K562 (cell line): Measurements from ENCODE around the gene WNT3. TPM values are rescaled to one million over a fixed set of nuclear protein-coding genes. Genes with fewer than 3 reads are reported as not detected.

Experiments used
- MTF1 ChIP-seq: fragments of 250-450 bp; sonication (Bioruptor Pico); IDR thresholded peaks from 2 replicates; pipeline ENCODE4 v1.9.0; 2021; ENCODE audit warnings: moderate library complexity, mild to moderate bottlenecking, inconsistent platforms, borderline replicate concordance
- NCOA6 ChIP-seq: fragments of 450-650 bp; IDR thresholded peaks from 2 replicates; pipeline ENCODE4 v1.6.1; 2017; ENCODE audit warnings: mild to moderate bottlenecking
- NFRKB ChIP-seq: fragments of 450-650 bp; IDR thresholded peaks from 2 replicates; pipeline ENCODE4 v1.6.1; 2016; ENCODE audit warnings: low read depth
- polyA plus RNA-seq, 8 experiments: library from polyadenylated mRNA; depleted of rRNA in 4 of 8; stranded (reverse) in 5 of 8; unstranded in 3 of 8; fragments of >200 nt; fragmentation: Nextera tagmentation in 2 of 8; fragmentation: Illumina TruSeq in 1 of 8; extraction: Ambion mirVana in 2 of 8; extraction: Trizol in 1 of 8; gene quantifications; 2 replicates each; pipeline versions ENCODE4 v1.2.1 to v1.2.3, GENCODE V29; 2011 to 2014; ENCODE audit warnings: inconsistent platforms in 1 of 8, missing spikeins in 1 of 8
- total RNA-seq, 7 experiments: library from RNA; depleted of rRNA in 6 of 7; stranded (reverse); fragments of >200 nt in 6 of 7; fragmentation: Illumina TruSeq in 2 of 7; extraction: Trizol in 2 of 7; gene quantifications; 2 replicates each; pipeline versions ENCODE4 v1.2.1 to v1.2.3, GENCODE V29; 2011 to 2021; ENCODE audit warnings: low replicate concordance in 1 of 7
- TF ChIP-seq, protein P1 (sequence below): fragments of 450-650 bp; IDR thresholded peaks from 2 replicates; pipeline ENCODE4 v1.6.1; 2016; ENCODE audit warnings: low read depth
- TF ChIP-seq, protein P2 (sequence below), 2 experiments: fragments of 450-650 bp in 1 of 2; sonication (generic) in 1 of 2; formaldehyde crosslinking in 1 of 2; IDR thresholded peaks; 2 replicates each; pipeline versions ENCODE4 v1.7.1 to v1.9.0; 2016 to 2022; ENCODE audit warnings: inconsistent platforms in 1 of 2, mild to moderate bottlenecking in 1 of 2, missing genetic modification reagents in 1 of 2
- TF ChIP-seq, protein P3 (sequence below): fragments of 450-650 bp; IDR thresholded peaks from 2 replicates; pipeline ENCODE4 v1.7.1; 2018; ENCODE audit warnings: mild to moderate bottlenecking, low read depth; ENCODE audit not compliant: partially characterized antibody

WNT3 gene
- total and polyA plus RNA-seq, 9 of the 15 experiments (the other 6 are each of a cell fraction or from before 2014, with no cell fraction given), result 1.5 to 6.1 (median 3.3) TPM

DNA sequence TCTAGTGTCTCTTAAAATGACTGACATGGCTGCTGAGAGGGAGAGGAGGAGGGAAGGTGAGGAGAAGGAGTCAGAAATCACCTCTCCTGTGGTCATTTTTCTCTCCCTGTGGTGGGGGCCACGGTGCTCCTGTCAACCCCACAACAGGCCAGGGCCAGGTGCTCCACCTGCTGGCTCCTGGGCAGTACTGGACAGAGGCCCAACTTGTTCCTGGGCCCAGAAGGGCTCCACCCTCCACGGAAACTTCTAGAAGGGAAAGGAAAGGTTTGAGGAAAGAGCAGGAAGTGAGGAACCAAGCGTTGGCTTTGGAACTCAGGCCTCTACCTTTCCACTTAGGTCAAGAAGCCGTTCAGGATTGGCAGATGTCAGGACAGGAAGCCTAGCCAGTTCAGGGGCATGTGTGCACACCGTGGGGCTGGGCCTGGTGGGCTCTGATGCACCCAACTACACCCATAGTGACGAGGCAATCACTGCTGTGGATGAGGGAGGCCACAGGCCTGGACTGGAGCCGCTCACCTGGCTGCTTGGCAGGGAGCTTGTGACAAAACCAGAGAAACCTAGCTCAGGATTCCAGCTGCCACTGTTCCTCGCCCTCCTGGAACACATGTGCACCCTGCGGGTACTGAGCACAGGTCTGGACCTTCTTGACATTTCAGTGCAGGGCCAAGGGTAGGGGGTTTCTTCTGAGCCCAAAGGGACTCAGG lies 36.1 kb downstream of the WNT3 start (continued):
- TF ChIP-seq, protein P1, sequence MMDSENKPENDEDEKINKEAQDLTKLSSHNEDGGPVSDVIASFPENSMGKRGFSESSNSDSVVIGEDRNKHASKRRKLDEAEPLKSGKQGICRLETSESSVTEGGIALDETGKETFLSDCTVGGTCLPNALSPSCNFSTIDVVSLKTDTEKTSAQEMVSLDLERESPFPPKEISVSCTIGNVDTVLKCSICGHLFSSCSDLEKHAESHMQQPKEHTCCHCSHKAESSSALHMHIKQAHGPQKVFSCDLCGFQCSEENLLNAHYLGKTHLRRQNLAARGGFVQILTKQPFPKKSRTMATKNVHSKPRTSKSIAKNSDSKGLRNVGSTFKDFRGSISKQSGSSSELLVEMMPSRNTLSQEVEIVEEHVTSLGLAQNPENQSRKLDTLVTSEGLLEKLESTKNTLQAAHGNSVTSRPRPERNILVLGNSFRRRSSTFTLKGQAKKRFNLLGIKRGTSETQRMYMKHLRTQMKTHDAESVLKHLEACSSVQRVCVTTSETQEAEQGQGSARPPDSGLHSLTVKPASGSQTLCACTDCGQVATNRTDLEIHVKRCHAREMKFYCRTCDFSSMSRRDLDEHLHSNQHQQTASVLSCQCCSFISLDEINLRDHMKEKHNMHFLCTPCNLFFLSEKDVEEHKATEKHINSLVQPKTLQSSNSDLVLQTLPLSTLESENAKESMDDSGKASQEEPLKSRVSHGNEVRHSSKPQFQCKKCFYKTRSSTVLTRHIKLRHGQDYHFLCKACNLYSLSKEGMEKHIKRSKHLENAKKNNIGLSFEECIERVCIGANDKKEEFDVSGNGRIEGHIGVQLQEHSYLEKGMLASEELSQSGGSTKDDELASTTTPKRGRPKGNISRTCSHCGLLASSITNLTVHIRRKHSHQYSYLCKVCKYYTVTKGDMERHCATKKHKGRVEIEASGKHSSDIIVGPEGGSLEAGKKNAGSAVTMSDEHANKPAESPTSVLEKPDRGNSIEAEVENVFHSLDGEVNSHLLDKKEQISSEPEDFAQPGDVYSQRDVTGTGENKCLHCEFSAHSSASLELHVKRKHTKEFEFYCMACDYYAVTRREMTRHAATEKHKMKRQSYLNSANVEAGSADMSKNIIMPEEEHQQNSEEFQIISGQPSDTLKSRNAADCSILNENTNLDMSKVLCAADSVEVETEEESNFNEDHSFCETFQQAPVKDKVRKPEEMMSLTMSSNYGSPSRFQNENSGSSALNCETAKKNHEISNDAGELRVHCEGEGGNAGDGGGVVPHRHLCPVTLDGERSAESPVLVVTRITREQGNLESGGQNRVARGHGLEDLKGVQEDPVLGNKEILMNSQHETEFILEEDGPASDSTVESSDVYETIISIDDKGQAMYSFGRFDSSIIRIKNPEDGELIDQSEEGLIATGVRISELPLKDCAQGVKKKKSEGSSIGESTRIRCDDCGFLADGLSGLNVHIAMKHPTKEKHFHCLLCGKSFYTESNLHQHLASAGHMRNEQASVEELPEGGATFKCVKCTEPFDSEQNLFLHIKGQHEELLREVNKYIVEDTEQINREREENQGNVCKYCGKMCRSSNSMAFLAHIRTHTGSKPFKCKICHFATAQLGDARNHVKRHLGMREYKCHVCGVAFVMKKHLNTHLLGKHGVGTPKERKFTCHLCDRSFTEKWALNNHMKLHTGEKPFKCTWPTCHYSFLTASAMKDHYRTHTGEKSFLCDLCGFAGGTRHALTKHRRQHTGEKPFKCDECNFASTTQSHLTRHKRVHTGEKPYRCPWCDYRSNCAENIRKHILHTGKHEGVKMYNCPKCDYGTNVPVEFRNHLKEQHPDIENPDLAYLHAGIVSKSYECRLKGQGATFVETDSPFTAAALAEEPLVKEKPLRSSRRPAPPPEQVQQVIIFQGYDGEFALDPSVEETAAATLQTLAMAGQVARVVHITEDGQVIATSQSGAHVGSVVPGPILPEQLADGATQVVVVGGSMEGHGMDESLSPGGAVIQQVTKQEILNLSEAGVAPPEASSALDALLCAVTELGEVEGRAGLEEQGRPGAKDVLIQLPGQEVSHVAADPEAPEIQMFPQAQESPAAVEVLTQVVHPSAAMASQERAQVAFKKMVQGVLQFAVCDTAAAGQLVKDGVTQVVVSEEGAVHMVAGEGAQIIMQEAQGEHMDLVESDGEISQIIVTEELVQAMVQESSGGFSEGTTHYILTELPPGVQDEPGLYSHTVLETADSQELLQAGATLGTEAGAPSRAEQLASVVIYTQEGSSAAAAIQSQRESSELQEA, result no peak
- TF ChIP-seq, protein P2, sequence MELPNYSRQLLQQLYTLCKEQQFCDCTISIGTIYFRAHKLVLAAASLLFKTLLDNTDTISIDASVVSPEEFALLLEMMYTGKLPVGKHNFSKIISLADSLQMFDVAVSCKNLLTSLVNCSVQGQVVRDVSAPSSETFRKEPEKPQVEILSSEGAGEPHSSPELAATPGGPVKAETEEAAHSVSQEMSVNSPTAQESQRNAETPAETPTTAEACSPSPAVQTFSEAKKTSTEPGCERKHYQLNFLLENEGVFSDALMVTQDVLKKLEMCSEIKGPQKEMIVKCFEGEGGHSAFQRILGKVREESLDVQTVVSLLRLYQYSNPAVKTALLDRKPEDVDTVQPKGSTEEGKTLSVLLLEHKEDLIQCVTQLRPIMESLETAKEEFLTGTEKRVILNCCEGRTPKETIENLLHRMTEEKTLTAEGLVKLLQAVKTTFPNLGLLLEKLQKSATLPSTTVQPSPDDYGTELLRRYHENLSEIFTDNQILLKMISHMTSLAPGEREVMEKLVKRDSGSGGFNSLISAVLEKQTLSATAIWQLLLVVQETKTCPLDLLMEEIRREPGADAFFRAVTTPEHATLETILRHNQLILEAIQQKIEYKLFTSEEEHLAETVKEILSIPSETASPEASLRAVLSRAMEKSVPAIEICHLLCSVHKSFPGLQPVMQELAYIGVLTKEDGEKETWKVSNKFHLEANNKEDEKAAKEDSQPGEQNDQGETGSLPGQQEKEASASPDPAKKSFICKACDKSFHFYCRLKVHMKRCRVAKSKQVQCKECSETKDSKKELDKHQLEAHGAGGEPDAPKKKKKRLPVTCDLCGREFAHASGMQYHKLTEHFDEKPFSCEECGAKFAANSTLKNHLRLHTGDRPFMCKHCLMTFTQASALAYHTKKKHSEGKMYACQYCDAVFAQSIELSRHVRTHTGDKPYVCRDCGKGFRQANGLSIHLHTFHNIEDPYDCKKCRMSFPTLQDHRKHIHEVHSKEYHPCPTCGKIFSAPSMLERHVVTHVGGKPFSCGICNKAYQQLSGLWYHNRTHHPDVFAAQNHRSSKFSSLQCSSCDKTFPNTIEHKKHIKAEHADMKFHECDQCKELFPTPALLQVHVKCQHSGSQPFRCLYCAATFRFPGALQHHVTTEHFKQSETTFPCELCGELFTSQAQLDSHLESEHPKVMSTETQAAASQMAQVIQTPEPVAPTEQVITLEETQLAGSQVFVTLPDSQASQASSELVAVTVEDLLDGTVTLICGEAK (IDR thresholded peaks at IDR 0.05), result peak; percentile 69; the same call in 1 of the 2 replicates
- TF ChIP-seq, protein P2 (CRISPR knock-in tag; IDR thresholded peaks at IDR 0.05), result no peak
- TF ChIP-seq NCOA6 (no peak), MTF1 (CRISPR knock-in tag) (no peak), NFRKB (no peak)
- TF ChIP-seq, protein P3, sequence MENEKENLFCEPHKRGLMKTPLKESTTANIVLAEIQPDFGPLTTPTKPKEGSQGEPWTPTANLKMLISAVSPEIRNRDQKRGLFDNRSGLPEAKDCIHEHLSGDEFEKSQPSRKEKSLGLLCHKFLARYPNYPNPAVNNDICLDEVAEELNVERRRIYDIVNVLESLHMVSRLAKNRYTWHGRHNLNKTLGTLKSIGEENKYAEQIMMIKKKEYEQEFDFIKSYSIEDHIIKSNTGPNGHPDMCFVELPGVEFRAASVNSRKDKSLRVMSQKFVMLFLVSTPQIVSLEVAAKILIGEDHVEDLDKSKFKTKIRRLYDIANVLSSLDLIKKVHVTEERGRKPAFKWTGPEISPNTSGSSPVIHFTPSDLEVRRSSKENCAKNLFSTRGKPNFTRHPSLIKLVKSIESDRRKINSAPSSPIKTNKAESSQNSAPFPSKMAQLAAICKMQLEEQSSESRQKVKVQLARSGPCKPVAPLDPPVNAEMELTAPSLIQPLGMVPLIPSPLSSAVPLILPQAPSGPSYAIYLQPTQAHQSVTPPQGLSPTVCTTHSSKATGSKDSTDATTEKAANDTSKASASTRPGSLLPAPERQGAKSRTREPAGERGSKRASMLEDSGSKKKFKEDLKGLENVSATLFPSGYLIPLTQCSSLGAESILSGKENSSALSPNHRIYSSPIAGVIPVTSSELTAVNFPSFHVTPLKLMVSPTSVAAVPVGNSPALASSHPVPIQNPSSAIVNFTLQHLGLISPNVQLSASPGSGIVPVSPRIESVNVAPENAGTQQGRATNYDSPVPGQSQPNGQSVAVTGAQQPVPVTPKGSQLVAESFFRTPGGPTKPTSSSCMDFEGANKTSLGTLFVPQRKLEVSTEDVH, result no peak
